IPS DF 19.7 (cell line): ENCODE measurements around the gene COL17A1.

Experiments
- DNase-seq: peaks from one replicate; pipeline ENCODE4 v3.0.0-alpha.2; 2013; ENCODE audit warnings: low read depth, low spot score

The COL17A1 gene

DNA sequence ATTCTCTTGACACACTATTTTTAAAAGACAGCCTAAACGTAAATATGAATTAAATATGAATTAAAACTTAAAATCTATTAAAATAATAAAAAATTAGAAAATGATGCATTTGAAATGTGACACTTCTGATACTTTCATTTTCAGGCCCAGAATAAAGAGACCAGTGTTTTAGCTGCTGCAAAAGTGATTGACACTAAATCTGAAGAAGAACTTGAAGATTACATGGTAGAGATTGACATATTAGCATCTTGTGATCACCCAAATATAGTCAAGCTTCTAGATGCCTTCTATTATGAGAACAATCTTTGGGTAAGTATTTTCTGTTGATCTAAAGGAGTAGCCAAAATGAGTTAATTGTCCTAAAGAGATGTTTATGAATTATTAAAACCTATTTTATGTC is 95.1 kb downstream of the COL17A1 start:
- DNase-seq: no peak

- no peak for DNase-seq
These were observed 95.6 kb downstream of the COL17A1 start for GRCh38 chr10:103990121-103990520.

GRCh38 chr10:103986360-103986759 is 99.3 kb downstream of the COL17A1 start:
- no peak for DNase-seq

DNA sequence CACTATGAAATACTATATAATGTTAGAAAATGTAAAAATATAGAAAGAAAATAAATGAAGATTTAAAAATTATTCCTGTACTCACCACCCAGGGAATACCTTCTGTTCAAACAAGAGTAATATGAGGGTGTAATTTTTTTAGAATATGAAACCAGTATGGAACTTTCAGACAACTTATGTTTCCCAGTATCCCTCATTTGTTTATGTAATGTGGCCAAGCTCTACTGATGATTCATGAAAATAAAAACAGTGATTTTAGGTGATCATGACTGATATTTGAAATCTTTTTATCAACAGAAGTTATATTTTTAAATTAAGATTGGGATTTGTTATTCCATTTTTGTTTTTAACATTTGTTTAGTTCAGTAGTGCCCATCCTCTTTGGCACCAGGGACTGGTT is 100.0 kb downstream of the COL17A1 start:
- DNase-seq: no peak

- DNase-seq: no peak
These were observed 102.2 kb downstream of the COL17A1 start for GRCh38 chr10:103983367-103983911.

DNA sequence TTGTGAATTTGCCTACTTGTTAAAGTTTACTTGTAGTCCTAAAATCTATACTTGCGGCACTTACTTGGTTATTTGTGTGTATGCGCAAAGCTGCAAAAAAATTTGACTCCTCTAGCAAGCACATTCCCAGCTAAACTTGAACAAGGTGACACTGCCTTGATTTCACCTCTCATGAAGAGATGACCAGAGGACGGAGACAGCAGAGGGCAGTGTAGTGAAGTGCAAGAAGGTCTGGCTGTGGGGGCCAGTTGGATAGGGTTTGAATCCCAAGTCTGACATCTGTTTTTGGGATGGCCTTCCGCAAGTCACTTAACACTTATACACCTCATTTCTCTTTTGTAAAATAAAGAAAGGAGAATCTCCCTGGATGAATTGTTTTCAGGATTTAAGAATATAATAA is 103.0 kb downstream of the COL17A1 start:
- no peak for DNase-seq
